Tibial nerve (tissue), 4 donors: ENCODE results near the gene VMAC.

ENCODE experiments used
- CTCF ChIP-seq, 5 experiments: fragments of 200-600 bp in 3 of 5; fragments of 450-650 bp in 2 of 5; sonication (generic) in 3 of 5; IDR thresholded peaks; one replicate each; pipeline ENCODE4 v1.5.1; 2016 to 2019; ENCODE audit warnings: antibody characterized with exemption in 5 of 5, mild to moderate bottlenecking in 3 of 5, moderate library complexity in 2 of 5
- EP300 ChIP-seq, 2 donors: sonication (generic); formaldehyde crosslinking; IDR thresholded peaks; one replicate each; pipeline ENCODE4 v1.6.1; 2017; ENCODE audit warnings: antibody characterized with exemption in 2 of 2, mild to moderate bottlenecking in 1 of 2
- POLR2A ChIP-seq, 2 donors: fragments of 450-650 bp; IDR thresholded peaks; one replicate each; pipeline ENCODE4 v1.6.1; 2017; ENCODE audit warnings: antibody characterized with exemption in 2 of 2, mild to moderate bottlenecking in 2 of 2, moderate library complexity in 2 of 2

DNA sequence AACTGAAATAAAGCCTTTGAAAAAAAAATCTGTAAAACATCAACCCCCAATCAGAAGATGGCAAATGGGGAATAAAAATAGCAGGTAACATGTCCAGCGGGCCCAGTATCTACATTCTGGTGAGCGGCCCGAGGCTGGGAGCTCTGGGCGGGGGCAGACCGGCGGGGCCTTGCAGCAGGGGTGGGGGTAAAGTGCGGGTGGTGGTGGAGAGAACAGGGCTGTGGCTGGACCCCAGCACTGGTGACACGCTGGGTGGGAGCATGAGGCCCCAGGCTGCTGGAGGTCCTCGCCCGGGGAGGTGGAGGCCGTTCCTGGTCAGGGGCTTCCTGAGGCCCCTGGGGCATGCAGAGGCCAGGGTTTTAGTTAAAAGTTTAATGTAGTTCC is 11.1 kb downstream of the VMAC start:
- TF ChIP-seq CTCF (IDR thresholded peaks at IDR 0.05) (no peak), POLR2A (IDR thresholded peaks at IDR 0.05) (no peak), EP300 (IDR thresholded peaks at IDR 0.05) (no peak)
